ENCODE data around the gene CARS2. TPM values are rescaled to one million over a fixed set of nuclear protein-coding genes. Genes with fewer than 3 reads are reported as not detected.
A peak's percentile ranks its signal among the peaks of the same experiment; 100 is the strongest.
"Not testable (repeated sequence)": the region's sequence is repeated elsewhere in the genome, so short reads cannot be mapped to it uniquely, and the experiment has no call there.

CARS2 gene
- total RNA-seq, 4 donors from 2014 or later: 50.6 to 123 (median 97.7) TPM

DNA sequence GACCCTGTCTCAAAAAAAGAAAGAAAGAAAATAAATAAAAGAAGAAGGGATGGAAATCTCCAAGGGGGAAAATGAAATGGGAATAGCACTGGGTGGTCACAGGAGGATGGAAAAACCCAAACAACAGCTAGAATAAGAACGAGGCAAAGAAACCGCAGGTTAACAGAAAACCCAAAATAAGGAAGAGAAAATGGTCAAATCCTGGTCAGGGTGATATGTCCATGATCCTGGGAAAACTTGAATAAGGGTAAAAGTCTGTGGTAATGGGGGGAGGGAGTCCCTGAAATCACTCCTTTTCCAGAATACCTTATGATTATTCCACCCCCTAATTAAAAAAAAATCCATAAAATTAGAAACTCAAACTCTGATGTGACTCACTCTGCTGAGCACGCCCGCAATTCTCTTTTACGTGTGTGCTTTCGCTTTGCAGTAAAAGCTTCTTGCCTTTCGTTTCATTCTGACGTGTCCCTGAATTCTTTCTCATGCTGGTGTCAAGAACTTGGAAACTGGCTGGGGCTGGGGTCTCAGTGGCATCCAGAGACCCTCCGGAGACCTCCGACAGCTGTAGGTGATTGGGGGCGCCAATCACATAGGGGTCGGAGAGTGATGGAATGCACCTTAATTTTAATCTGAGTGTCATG, 94.8 kb downstream of the CARS2 start:
- Histone ChIP-seq H3K27me3 (no peaks in the 10 kb centered on the region), H3K36me3 (no peaks in the 10 kb centered on the region), H3K27ac (no peak overlapping the region), H3K9me3 (no peaks in the 10 kb centered on the region), H3K4me3 (peak overlapping the region; percentile 3 to 33 (median 6)), H3K4me1 (no peaks in the 10 kb centered on the region)
- TF ChIP-seq CTCF (IDR thresholded peaks at IDR 0.05): no peak
- no peak for TF ChIP-seq POLR2A (IDR thresholded peaks at IDR 0.05)
- DNase-seq: no peak

- DNase-seq: no peak
These were observed 98.2 kb downstream of the CARS2 start for GRCh38 chr13:110607675-110608224.

GRCh38 chr13:110606281-110606680, 99.6 kb downstream of the CARS2 start:
- not testable (repeated sequence) for H3K36me3 ChIP-seq, DNase-seq, H3K27ac ChIP-seq, H3K27me3 ChIP-seq, H3K4me3 ChIP-seq, H3K9me3 ChIP-seq, H3K4me1 ChIP-seq

More at GRCh38 chr13:110607675-110608224, 98.2 kb downstream of the CARS2 start:
- Histone ChIP-seq H3K9me3 (no peaks in the 10 kb centered on the region), H3K27me3 (no peaks in the 10 kb centered on the region), H3K36me3 (no peaks in the 10 kb centered on the region), H3K27ac (no peak overlapping the region), H3K4me1 (no peaks in the 10 kb centered on the region), H3K4me3 (no peak overlapping the region)
- TF ChIP-seq CTCF (IDR thresholded peaks at IDR 0.05): no peak
- no peak for TF ChIP-seq POLR2A (IDR thresholded peaks at IDR 0.05)

GRCh38 chr13:110605132-110605531, 100.8 kb downstream of the CARS2 start:
- no peak for DNase-seq
- H3K27ac ChIP-seq: no peak overlapping the region
- no peaks in the 10 kb centered on the region for H3K36me3 ChIP-seq
- no peaks in the 10 kb centered on the region for H3K4me1 ChIP-seq
- TF ChIP-seq POLR2A (IDR thresholded peaks at IDR 0.05): no peak
- TF ChIP-seq CTCF (IDR thresholded peaks at IDR 0.05): no peak
- H3K9me3 ChIP-seq: no peaks in the 10 kb centered on the region
- H3K27me3 ChIP-seq: no peaks in the 10 kb centered on the region
- no peak overlapping the region for H3K4me3 ChIP-seq

GRCh38 chr13:110600980-110601379, 104.9 kb downstream of the CARS2 start:
- H3K4me3 ChIP-seq: no peak overlapping the region
- no peaks in the 10 kb centered on the region for H3K36me3 ChIP-seq
- TF ChIP-seq CTCF (IDR thresholded peaks at IDR 0.05): no peak
- H3K9me3 ChIP-seq: no peaks in the 10 kb centered on the region
- no peaks in the 10 kb centered on the region for H3K4me1 ChIP-seq
- no peaks in the 10 kb centered on the region for H3K27me3 ChIP-seq
- no peak for DNase-seq
- no peak overlapping the region for H3K27ac ChIP-seq

DNA sequence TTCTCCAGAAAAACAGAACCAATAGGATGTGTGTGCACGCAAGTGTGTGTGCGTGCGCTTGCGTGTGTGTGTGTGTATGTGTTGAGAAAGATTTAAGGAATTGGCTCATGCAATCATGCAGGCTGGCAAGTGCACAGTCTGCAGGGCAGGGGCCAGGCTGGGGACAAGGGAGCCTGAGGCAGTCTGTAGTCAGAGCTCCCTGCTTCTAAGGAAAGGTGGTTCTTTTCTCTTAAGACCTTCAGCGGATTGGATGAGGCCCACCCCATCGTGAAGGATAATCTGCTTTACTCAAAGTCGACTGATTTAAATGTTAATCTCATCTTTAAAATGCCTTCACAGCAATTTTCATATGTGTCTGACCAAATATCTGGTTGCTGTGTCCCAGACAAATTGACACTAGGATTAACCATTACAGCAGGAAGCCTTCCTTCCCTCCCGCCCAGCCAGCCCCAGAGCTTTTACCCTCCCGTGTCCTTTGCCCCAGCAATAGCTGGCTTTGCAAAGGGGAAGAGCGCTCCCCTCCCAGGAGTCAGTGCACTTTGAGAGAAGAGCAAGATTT, 105.6 kb downstream of the CARS2 start:
- Histone ChIP-seq H3K9me3 (no peaks in the 10 kb centered on the region), H3K36me3 (no peaks in the 10 kb centered on the region), H3K27ac (no peak overlapping the region), H3K4me3 (no peak overlapping the region), H3K27me3 (no peaks in the 10 kb centered on the region), H3K4me1 (no peaks in the 10 kb centered on the region)
- TF ChIP-seq CTCF (IDR thresholded peaks at IDR 0.05): no peak
- no peak for TF ChIP-seq POLR2A (IDR thresholded peaks at IDR 0.05)
- no peak for DNase-seq

Measured in Peyer's patch (tissue), 4 donors.